Measurements from ENCODE around the gene PKDCC.

GRCh38 chr2:42087137-42087856 lies 39.5 kb downstream of the PKDCC start:
- TF ChIP-seq POLR2A (IDR thresholded peaks at IDR 0.05) (no peak), CTCF (IDR thresholded peaks at IDR 0.05) (no peak)

Data from suprapubic skin (tissue), 3 donors.